Neural progenitor cell (in vitro differentiated cells): ENCODE measurements around the gene TEX53. TPM values are rescaled to one million over a fixed set of nuclear protein-coding genes. Genes with fewer than 3 reads are reported as not detected.

Experiments
- DNase-seq: peaks from one replicate; pipeline ENCODE4 v3.0.0-alpha.2; 2016; ENCODE audit warnings: low spot score
- H2AFZ ChIP-seq: fragments of 200-600 bp; sonication (generic); replicated peaks from 2 replicates; pipeline ENCODE4 v1.6.1; 2016; ENCODE audit warnings: antibody characterized with exemption
- H3F3A ChIP-seq: fragments of 200-600 bp; sonication (generic); 2 replicates; pipeline ENCODE4 v1.6.1; 2016; ENCODE audit warnings: antibody characterized with exemption, low read depth
- H3K27ac ChIP-seq: fragments of 200-600 bp; sonication (generic); 2 replicates; pipeline ENCODE4 v1.5.1; 2016; ENCODE audit warnings: mild to moderate bottlenecking
- H3K27me3 ChIP-seq: fragments of 200-600 bp; sonication (generic); 2 replicates; pipeline ENCODE4 v1.6.1; 2016; ENCODE audit warnings: mild to moderate bottlenecking, moderate library complexity
- H3K36me3 ChIP-seq: fragments of 200-600 bp; sonication (generic); 2 replicates; pipeline ENCODE4 v1.5.1; 2016
- H3K4me1 ChIP-seq: fragments of 200-600 bp; sonication (generic); 2 replicates; pipeline ENCODE4 v1.6.1; 2016; ENCODE audit warnings: mixed run types
- H3K4me2 ChIP-seq: fragments of 200-600 bp; sonication (generic); 2 replicates; pipeline ENCODE4 v1.6.1; 2016
- H3K4me3 ChIP-seq: fragments of 200-600 bp; sonication (generic); 2 replicates; pipeline ENCODE4 v1.5.1; 2016
- H3K79me2 ChIP-seq: fragments of 200-600 bp; sonication (generic); 2 replicates; pipeline ENCODE4 v1.6.1; 2016; ENCODE audit warnings: low read depth
- H3K9ac ChIP-seq: fragments of 200-600 bp; sonication (generic); 2 replicates; pipeline ENCODE4 v1.6.1; 2016
- H3K9me3 ChIP-seq: fragments of 200-600 bp; sonication (generic); 2 replicates; pipeline ENCODE4 v1.5.1; 2016; ENCODE audit warnings: low read depth
- H4K20me1 ChIP-seq: fragments of 200-600 bp; sonication (generic); 2 replicates; pipeline ENCODE4 v1.6.1; 2016; ENCODE audit warnings: low read depth
- H3K27ac Mint-ChIP-seq: 3 replicates; pipeline ENCODE4 v1.8.0; 2021; ENCODE audit warnings: mixed read lengths
- H3K27me3 Mint-ChIP-seq: 2 replicates; pipeline ENCODE4 v1.8.0; 2022; ENCODE audit warnings: low read depth, mild to moderate bottlenecking, inconsistent platforms, moderate library complexity, mixed read lengths; ENCODE audit not compliant: insufficient read depth
- H3K36me3 Mint-ChIP-seq: 3 replicates; pipeline ENCODE4 v1.8.0; 2021; ENCODE audit warnings: mixed read lengths
- H3K4me1 Mint-ChIP-seq: 3 replicates; pipeline ENCODE4 v1.8.0; 2021; ENCODE audit warnings: mixed read lengths
- H3K4me3 Mint-ChIP-seq: 3 replicates; pipeline ENCODE4 v1.8.0; 2021; ENCODE audit warnings: mild to moderate bottlenecking, moderate library complexity, mixed read lengths
- H3K9me3 Mint-ChIP-seq: 3 replicates; pipeline ENCODE4 v1.8.0; 2020; ENCODE audit warnings: mixed read lengths
- EZH2 ChIP-seq: fragments of 200-600 bp; sonication (generic); IDR thresholded peaks from 2 replicates; pipeline ENCODE4 v1.6.1; 2017; ENCODE audit warnings: antibody characterized with exemption, mild to moderate bottlenecking, moderate library complexity
- EZH2phosphoT487 ChIP-seq: fragments of 200-600 bp; sonication (generic); IDR thresholded peaks from 2 replicates; pipeline ENCODE4 v1.6.1; 2017; ENCODE audit warnings: antibody characterized with exemption
- total RNA-seq: library from RNA; depleted of rRNA; stranded (reverse); fragments of >200 nt; gene quantifications from 2 replicates; pipeline ENCODE4 v1.2.3, GENCODE V29; 2015; ENCODE audit warnings: low replicate concordance
- TF ChIP-seq, protein P1 (sequence below): fragments of 200-600 bp; sonication (generic); IDR thresholded peaks from 2 replicates; pipeline ENCODE4 v1.5.1; 2017; ENCODE audit warnings: antibody characterized with exemption, mild to moderate bottlenecking

TEX53 gene
- total RNA-seq, 1 donor from 2014 or later: not detected

DNA sequence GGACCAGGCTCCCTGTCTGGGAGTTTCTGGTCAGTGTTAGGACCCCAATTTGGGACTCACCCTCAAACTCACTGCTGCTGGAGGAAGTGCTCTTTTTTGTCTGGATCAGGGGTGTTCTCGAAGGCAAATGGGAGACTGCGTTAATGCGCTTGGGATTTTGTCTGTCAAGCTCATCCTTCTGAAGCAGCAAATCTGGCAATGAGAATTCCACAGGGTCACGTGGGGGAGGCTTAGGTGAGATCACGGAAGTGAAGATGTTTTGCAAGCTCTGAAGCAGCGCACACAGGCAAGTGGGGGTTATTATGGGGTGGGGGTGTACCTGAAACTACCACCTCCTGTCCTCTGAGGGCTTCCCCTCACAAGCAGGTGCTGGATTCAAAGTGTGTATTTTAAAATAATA lies 10.5 kb upstream of the TEX53 start:
- Histone ChIP-seq H3K4me2 (no peak overlapping the region), H3K79me2 (no peaks in the 10 kb centered on the region), H2AFZ (no peak overlapping the region), H3K27ac (no peak overlapping the region), H3K4me3 (no peak overlapping the region), H3K27me3 (no peaks in the 10 kb centered on the region), H3K9me3 (no peaks in the 10 kb centered on the region), H3K36me3 (no peaks in the 10 kb centered on the region), H3F3A (no peaks in the 10 kb centered on the region), H3K4me1 (peaks cover 6% of the 10 kb centered on the region), H3K9ac (no peak overlapping the region), H4K20me1 (no peaks in the 10 kb centered on the region)
- peaks cover 3% of the 10 kb centered on the region for H3K9me3 Mint-ChIP-seq
- no peak for DNase-seq
- peaks cover 13% of the 10 kb centered on the region for H3K4me1 Mint-ChIP-seq
- H3K4me3 Mint-ChIP-seq: no peak overlapping the region
- peaks cover 2% of the 10 kb centered on the region for H3K27me3 Mint-ChIP-seq
- H3K27ac Mint-ChIP-seq: peak overlapping the region; percentile 2
- TF ChIP-seq EZH2phosphoT487 (no peak), EZH2 (no peak)
- TF ChIP-seq, protein P1, sequence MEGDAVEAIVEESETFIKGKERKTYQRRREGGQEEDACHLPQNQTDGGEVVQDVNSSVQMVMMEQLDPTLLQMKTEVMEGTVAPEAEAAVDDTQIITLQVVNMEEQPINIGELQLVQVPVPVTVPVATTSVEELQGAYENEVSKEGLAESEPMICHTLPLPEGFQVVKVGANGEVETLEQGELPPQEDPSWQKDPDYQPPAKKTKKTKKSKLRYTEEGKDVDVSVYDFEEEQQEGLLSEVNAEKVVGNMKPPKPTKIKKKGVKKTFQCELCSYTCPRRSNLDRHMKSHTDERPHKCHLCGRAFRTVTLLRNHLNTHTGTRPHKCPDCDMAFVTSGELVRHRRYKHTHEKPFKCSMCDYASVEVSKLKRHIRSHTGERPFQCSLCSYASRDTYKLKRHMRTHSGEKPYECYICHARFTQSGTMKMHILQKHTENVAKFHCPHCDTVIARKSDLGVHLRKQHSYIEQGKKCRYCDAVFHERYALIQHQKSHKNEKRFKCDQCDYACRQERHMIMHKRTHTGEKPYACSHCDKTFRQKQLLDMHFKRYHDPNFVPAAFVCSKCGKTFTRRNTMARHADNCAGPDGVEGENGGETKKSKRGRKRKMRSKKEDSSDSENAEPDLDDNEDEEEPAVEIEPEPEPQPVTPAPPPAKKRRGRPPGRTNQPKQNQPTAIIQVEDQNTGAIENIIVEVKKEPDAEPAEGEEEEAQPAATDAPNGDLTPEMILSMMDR: no peak
- no peaks in the 10 kb centered on the region for H3K36me3 Mint-ChIP-seq

DNA sequence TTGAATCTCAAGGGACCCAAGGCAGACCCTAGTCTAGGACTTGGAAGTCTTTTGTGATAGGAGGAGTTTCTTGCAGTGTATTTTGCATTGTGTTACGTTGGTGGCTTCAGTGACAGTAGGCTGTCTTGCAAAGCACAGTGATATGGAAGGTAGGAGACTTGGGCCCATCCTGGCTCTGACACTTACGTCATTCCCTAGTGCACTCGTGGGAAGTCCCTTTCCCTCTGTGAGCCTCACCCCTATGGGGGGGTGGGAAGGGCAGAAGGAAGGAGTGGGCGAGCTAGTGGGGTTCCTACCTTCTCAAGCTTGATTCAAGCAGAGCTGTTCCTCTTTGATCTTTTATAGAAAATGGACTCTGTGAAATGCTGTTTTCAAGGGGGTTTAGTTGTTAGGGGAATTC lies 9.2 kb upstream of the TEX53 start:
- peak overlapping the region; percentile 42 for H3K27ac Mint-ChIP-seq
- H3K4me1 ChIP-seq: peaks cover 6% of the 10 kb centered on the region
- H3K9me3 ChIP-seq: no peaks in the 10 kb centered on the region
- H3K36me3 Mint-ChIP-seq: no peaks in the 10 kb centered on the region
- H3K27me3 ChIP-seq: no peaks in the 10 kb centered on the region
- TF ChIP-seq EZH2phosphoT487 (no peak), EZH2 (no peak)
- TF ChIP-seq, protein P1: no peak
- H3K4me3 ChIP-seq: no peak overlapping the region
- peaks cover 17% of the 10 kb centered on the region for H3K4me1 Mint-ChIP-seq
- no peak overlapping the region for H3K4me2 ChIP-seq
- H2AFZ ChIP-seq: peak overlapping the region; percentile 2
- H3K4me3 Mint-ChIP-seq: no peak overlapping the region
- H4K20me1 ChIP-seq: no peaks in the 10 kb centered on the region
- no peaks in the 10 kb centered on the region for H3F3A ChIP-seq
- H3K27me3 Mint-ChIP-seq: peaks cover 2% of the 10 kb centered on the region
- no peak for DNase-seq
- no peak overlapping the region for H3K27ac ChIP-seq
- H3K79me2 ChIP-seq: no peaks in the 10 kb centered on the region
- H3K9me3 Mint-ChIP-seq: peaks cover 3% of the 10 kb centered on the region
- H3K9ac ChIP-seq: no peak overlapping the region
- H3K36me3 ChIP-seq: no peaks in the 10 kb centered on the region

GRCh38 chr9:114666401-114666800 lies 8.8 kb upstream of the TEX53 start:
- H3K4me1 ChIP-seq: peaks cover 6% of the 10 kb centered on the region
- H3K36me3 Mint-ChIP-seq: no peaks in the 10 kb centered on the region
- no peaks in the 10 kb centered on the region for H4K20me1 ChIP-seq
- no peak overlapping the region for H3K4me2 ChIP-seq
- H3K4me3 Mint-ChIP-seq: no peak overlapping the region
- no peak overlapping the region for H3K4me3 ChIP-seq
- peaks cover 17% of the 10 kb centered on the region for H3K4me1 Mint-ChIP-seq
- H3K9ac ChIP-seq: no peak overlapping the region
- no peaks in the 10 kb centered on the region for H3K9me3 ChIP-seq
- H3K79me2 ChIP-seq: no peaks in the 10 kb centered on the region
- H3K27me3 ChIP-seq: no peaks in the 10 kb centered on the region
- H3F3A ChIP-seq: no peaks in the 10 kb centered on the region
- no peak overlapping the region for H3K27ac ChIP-seq
- no peak for TF ChIP-seq EZH2phosphoT487
- TF ChIP-seq, protein P1: no peak
- TF ChIP-seq EZH2: no peak
- H2AFZ ChIP-seq: peak overlapping the region; percentile 2
- H3K9me3 Mint-ChIP-seq: peaks cover 3% of the 10 kb centered on the region
- H3K27ac Mint-ChIP-seq: peak overlapping the region; percentile 42
- DNase-seq: no peak
- H3K36me3 ChIP-seq: no peaks in the 10 kb centered on the region
- peaks cover 2% of the 10 kb centered on the region for H3K27me3 Mint-ChIP-seq
